ENCODE data around the gene PGBD5.
"Not testable (repeated sequence)": the region's sequence is repeated elsewhere in the genome, so short reads cannot be mapped to it uniquely, and the experiment has no call there.

PGBD5 gene

GRCh38 chr1:230426246-230427093 is at the start of gene PGBD5:
TSS of gene PGBD5 (minus strand) at chr1:230426332. CDS start at chr1:230425928, 404 bp downstream.
- FAIRE-seq, result no peak

DNA sequence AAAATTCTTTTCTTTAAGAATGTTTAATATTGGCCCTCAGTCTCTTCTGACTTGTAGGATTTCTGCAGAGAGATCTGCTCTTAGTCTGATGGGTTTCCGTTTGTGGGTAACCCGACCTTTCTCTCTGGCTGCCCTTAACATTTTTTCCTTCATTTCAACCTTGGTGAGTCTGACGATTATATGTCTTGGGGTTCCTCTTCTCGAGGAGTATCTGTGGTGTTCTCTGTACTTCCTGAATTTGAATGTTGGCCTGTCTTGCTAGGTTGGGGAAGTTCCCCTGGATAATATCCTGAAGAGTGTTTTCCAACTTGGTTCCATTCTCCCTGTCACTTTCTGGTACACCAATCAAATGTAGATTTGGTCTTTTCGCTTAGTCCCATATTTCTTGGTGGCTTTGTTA is 48.8 kb upstream of the PGBD5 start:
- not testable (repeated sequence) for FAIRE-seq

DNA sequence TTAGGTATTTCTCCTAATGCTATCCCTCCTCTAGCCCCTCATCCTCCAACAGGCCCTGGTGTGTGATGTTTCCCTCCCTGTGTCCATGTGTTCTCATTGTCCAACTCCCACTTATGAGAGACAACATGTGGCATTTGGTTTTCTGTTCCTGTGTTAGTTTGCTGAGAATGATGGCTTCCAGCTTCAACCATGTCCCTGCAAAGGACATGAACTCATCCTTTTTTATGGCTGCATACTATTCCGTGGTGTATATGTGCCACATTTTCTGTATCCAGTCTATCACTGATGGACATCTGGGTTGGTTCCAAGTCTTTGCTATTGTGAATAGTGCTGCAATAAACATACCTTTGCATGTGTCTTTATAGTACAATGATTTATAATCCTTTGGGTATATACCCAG is 44.6 kb upstream of the PGBD5 start:
- not testable (repeated sequence) for FAIRE-seq

- no peak for FAIRE-seq
These were observed 43.1 kb upstream of the PGBD5 start for GRCh38 chr1:230469271-230469670.

DNA sequence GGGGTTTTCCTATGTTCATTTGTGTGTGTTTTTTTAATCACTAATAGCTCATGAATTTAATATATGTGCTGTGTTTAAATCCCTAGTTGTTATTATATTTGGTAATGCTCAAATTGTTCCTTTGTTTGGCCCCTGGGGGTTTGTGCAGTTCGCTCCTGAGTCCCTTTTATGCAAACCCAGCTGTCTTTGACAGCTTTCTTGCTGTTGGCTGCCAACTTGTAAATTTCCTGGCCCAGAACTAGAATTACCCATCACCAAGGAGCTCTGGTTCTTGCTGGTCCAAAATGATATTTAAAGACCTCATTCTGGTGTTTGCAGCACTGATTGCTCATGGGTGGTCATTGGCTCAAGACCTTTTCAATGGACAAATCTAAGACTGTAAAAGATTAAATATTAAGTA is 39.6 kb upstream of the PGBD5 start:
- no peak for FAIRE-seq

DNA sequence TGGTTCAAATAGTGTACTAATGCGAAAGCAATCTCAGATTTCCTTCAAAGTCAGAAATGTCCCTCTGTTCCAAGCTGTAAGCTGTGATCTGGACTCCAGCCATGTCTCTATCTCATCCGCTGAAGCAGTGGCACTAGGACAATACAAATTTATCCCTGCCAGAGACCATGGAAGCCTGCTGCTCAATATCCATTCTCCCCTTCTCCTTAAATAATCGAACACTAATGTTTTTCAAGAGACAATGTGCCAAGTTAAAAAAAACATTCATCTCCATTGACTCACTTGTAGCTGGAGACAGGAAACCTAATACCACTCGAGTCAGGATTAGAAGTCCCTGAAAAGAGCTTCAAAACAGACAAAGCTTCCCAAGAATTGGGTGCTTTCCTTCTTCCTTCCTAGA is 38.5 kb upstream of the PGBD5 start:
- FAIRE-seq, result no peak

DNA sequence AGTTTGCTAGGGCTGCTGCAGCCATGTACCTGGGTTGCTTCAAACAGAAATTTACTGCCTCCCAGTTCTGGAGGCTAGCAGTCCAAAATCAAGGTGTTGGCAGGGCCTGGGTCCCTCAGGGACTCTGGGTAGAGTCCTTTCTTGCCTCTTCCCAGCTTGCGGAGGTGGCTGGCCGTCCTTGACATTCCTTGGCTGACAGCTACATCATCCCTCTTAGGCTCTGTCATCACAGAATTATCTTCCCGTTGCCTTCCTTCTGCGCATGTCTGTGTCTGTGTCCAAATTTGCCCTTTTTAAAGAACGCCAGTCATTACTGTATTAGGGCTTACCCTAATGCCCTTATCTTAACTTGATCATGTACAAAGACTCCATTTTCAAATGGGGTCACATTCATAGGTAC is 37.6 kb upstream of the PGBD5 start:
- FAIRE-seq, result no peak

DNA sequence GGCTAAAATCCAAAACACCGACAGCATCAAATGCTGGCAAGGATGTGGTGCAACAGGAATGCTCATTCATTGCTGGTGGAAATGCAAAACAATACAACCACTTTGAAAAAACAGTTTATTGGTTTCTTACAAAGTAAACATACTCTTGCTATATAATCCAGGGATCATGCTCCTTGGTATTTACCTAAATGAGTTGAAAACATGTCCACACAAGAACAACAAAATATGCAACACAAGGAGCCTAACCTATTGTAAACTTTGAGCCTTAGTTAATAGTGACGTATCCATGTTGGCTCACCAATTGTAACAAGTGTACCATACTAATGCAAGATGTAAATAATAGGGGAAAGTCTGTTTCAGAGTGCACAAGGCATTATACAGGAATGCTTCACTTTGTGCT is 37.2 kb upstream of the PGBD5 start:
- no peak for FAIRE-seq

DNA sequence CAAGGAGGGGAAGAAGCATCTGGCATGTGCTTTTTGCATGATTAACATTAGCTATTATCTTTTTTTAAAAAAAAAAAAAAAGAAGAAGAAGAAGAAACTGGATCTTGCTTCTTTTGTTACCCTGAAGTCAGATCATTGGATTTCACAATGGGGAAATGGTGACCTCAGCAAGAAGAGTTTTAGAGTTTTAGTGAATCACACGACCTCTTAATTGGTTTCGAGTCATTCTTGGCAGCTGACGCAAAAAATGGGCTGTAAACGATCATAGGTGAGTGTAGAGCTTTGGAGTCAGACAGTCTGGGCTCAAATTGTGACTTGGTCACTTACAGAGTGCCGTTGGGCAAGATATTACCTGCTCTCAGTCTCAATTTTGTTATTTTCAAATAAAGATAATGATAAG is 33.3 kb upstream of the PGBD5 start:
- FAIRE-seq, result no peak

- no peak for FAIRE-seq
These were observed 32.4 kb upstream of the PGBD5 start for GRCh38 chr1:230458509-230458908.

GRCh38 chr1:230456478-230456877 is 30.3 kb upstream of the PGBD5 start:
- no peak for FAIRE-seq

- no peak for FAIRE-seq
These were observed 29.2 kb upstream of the PGBD5 start for GRCh38 chr1:230455291-230455690.

DNA sequence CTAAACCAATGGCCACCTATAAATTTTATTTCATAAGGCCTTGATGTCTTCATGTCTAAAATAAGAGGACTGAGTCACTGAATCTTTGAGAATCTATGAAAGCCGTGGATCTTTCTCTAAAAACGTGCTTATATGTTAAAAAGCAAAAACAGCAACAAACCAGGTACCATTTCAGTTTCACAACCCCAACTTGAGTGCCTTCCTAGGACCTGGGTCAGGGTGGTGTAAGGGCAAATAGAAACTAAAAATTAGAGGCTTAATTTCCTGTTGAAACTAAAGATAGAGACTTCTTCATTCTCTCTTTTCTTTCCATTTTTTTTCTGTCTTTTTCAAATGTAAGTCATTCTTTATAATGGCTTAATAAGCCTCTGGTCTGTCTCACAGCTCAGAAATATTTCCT is 27.2 kb upstream of the PGBD5 start:
- FAIRE-seq, result no peak

GRCh38 chr1:230441183-230442029 is 15.3 kb upstream of the PGBD5 start:
- FAIRE-seq, result no peak

DNA sequence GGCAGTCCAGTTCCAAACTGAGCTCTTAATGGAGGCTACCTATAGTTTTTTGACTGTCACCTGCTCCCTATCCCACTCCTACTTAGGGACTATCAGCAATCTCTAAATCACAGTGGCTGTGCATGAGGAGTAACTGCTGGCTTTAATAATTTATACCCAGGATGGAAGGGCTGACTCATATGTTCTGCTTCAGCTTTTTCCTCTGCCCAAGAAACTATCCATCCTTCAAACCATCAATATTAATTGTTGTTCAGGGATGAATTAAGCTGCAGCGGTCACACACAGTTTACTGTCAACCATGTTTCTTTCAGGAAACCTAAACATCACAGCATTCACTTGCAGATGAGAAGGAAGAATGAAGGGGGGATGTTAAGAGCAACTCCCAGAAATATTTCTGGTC is 9.0 kb upstream of the PGBD5 start:
- no peak for FAIRE-seq

GRCh38 chr1:230431527-230431926 is 5.4 kb upstream of the PGBD5 start:
- no peak for FAIRE-seq

DNA sequence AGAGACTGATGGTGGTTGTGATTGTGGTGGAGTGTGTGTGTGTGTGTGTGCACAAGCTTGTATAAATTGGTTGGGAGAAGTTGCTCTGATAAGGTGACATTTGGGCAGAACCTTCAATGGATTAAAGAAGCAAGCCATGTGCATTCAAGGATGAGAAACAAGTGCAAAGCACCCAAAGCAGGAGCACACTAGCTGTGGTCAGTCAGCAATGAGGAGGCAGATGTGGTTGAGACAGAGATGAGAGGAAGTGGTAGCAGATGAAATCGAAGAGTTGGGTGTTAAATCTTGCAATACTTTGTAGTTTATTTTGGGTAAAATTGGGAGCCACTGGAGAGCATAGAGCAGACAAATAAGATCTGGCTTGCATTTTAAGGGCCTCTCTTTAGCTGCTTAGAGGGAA is 4.4 kb upstream of the PGBD5 start:
- no peak for FAIRE-seq

- FAIRE-seq, result no peak
These were observed 3.1 kb upstream of the PGBD5 start for GRCh38 chr1:230429067-230429735.

- FAIRE-seq, result no peak
These were observed 1.8 kb upstream of the PGBD5 start for GRCh38 chr1:230427981-230428380.

GRCh38 chr1:230427094-230427876 is 1.2 kb upstream of the PGBD5 start:
- FAIRE-seq, result no peak

DNA sequence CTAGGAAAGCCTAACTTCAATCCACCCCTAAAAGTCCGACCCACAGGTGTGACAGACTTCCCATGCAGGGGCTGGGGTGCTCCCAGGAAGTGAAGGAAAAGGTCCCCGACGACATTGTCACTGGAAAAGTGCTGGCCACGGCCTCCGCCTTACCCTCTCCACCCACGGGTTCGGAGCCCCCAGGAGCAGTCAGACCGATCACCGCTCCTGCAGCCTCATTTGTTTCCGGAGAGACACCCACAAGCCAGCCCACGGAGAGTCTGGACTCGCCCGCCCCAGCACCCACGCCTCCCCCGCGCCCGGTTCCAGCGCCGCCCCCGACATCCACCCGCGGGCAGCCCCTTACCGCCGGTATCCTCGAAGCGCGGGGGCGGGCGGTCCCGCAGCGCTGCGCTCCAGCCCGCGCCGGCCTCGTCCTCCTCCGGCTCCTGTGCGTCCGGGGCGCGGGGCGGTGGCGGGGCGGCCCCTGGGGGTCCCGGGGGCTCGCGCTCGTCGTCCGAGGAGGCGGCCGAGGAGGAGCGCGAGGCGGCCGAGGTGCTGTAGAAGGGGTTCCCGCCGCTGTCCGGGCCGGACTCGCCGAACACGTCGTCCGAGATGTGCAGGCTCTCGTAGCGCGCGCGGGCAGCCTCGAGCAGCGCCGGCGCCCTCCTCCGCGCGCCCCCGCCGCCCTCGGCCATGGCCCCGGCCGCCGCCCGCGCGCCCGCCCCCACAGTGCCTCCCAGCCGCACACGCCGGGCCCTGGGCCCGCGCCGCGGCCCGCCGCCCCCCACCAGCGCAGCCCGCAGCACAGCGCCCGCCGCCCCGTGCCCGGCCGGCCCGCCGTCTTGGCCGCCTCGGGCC is 660 bp downstream of the PGBD5 start:
- no peak for FAIRE-seq

Data from A204.1 (cell line).